HUES64 (cell line): Measurements from ENCODE around the gene ARNT2.

Experiments used
- H3K27ac ChIP-seq: 2 replicates; pipeline ENCODE4 v1.7.0; 2013; ENCODE audit warnings: low read depth, low read length, inconsistent platforms
- H3K27me3 ChIP-seq: 2 replicates; pipeline ENCODE4 v1.6.1; 2013; ENCODE audit warnings: mild to moderate bottlenecking, low read length; ENCODE audit not compliant: insufficient read depth
- H3K36me3 ChIP-seq: 2 replicates; pipeline ENCODE4 v1.6.1; 2013; ENCODE audit warnings: mild to moderate bottlenecking, low read length; ENCODE audit not compliant: insufficient read depth
- H3K4me1 ChIP-seq: 2 replicates; pipeline ENCODE4 v1.6.1; 2013; ENCODE audit warnings: mild to moderate bottlenecking, low read length, moderate library complexity; ENCODE audit not compliant: insufficient read depth
- H3K4me3 ChIP-seq: 2 replicates; pipeline ENCODE4 v1.5.1; 2013; ENCODE audit warnings: mild to moderate bottlenecking, low read length, moderate library complexity
- H3K9ac ChIP-seq: 2 replicates; pipeline ENCODE4 v1.6.1; 2013; ENCODE audit warnings: mild to moderate bottlenecking, low read depth, low read length
- H3K9me3 ChIP-seq: 2 replicates; pipeline ENCODE4 v1.6.1; 2013; ENCODE audit warnings: low read depth, low read length; ENCODE audit not compliant: insufficient read depth
- WGBS: fragments of 150-250, 120-280 bp; methylation state at CpG from one replicate; pipeline ENCODE4 v1.1.7; 2013; ENCODE audit warnings: missing lambda C conversion rate; 5-methylcytosine and 5-hydroxymethylcytosine counted together

The ARNT2 gene

DNA sequence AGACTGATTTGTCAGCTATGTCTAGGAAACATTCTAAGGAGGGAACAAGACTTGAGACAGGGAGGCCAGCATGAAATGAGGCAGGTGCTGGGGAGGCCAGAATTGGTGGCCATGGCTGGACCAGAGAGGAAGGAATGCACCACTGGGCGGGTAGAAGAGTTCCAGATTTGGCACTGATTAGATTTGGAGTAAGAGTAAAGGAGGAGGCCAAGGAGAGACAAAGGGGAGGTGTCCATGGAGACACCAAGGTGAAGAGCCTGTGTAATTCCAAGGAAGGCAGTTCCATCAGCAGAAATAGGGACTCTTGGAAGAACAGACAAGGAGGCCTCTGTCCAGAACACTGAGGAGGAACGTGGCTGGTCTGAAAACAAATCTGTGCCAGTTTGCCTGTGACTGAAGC, 1.8 kb downstream of the ARNT2 start:
- WGBS, result 93% methylated on average over 2 of the region's 2 CpGs
- no peak overlapping the region for H3K27ac ChIP-seq

GRCh38 chr15:80411788-80412288, 7.7 kb downstream of the ARNT2 start:
- H3K9me3 ChIP-seq, result no peaks in the 10 kb centered on the region
- no peak overlapping the region for H3K27ac ChIP-seq
- no peaks in the 10 kb centered on the region for H3K36me3 ChIP-seq
- H3K27me3 ChIP-seq, result peaks cover 4% of the 10 kb centered on the region; the same call in 1 of the 2 replicates
- H3K4me3 ChIP-seq, result no peak overlapping the region
- no peak overlapping the region for H3K9ac ChIP-seq
- H3K4me1 ChIP-seq, result no peaks in the 10 kb centered on the region
- 82% methylated on average over 1 of the region's 1 CpG for WGBS

More for the DNA sequence above, 1.8 kb downstream of the ARNT2 start:
- H3K4me3 ChIP-seq, result no peak overlapping the region
- no peaks in the 10 kb centered on the region for H3K9me3 ChIP-seq
- peaks cover 7% of the 10 kb centered on the region; the same call in 1 of the 2 replicates for H3K4me1 ChIP-seq
- no peaks in the 10 kb centered on the region for H3K36me3 ChIP-seq
- no peak overlapping the region for H3K9ac ChIP-seq
- peaks cover 38% of the 10 kb centered on the region for H3K27me3 ChIP-seq

- H3K4me3 ChIP-seq, result no peak overlapping the region
- no peaks in the 10 kb centered on the region for H3K4me1 ChIP-seq
- no peak overlapping the region for H3K27ac ChIP-seq
- H3K36me3 ChIP-seq, result no peaks in the 10 kb centered on the region
- 89% methylated on average over 6 of the region's 7 CpGs for WGBS
- H3K27me3 ChIP-seq, result no peaks in the 10 kb centered on the region
- H3K9ac ChIP-seq, result no peak overlapping the region
- no peaks in the 10 kb centered on the region for H3K9me3 ChIP-seq
These were observed 10.6 kb downstream of the ARNT2 start for GRCh38 chr15:80414546-80415357.

DNA sequence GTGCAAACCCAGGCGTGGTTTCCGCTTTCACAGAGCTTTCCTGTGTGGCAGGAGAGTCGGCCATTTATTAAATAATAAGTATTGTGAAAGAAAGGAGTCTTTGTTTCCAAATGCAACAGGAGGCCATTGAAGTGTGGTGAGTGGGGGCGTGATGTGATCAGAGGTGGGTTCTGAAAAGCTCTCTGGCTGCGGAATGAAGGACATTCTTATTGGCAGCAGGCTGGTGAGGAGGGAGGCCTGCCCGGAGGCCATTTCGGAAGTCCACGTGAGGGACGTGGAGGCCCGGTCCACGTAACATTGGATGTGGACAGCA, 11.1 kb downstream of the ARNT2 start:
- H3K9ac ChIP-seq, result no peak overlapping the region
- no peaks in the 10 kb centered on the region for H3K36me3 ChIP-seq
- 95% methylated on average over 11 of the region's 11 CpGs for WGBS
- no peak overlapping the region for H3K27ac ChIP-seq
- no peaks in the 10 kb centered on the region for H3K4me1 ChIP-seq
- H3K27me3 ChIP-seq, result no peaks in the 10 kb centered on the region
- no peak overlapping the region for H3K4me3 ChIP-seq
- no peaks in the 10 kb centered on the region for H3K9me3 ChIP-seq

DNA sequence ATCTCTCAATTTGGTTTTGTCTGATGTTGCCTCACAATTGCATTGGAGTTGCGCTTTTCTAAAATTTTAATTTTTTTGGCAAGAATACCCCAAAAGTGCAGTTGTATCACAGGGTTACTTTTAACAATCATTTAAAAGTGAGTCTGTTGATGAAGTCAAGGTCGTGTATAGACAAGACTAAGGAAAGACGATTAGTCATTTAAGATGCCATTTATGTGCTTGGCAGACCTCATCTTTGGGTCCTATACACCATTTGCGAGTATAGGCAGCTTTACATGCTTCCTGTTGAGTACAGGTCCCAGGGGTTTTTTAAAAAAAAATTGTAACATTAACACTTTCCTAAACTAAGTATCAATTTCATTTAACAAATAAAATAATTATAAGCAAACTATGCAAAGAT, 12.5 kb downstream of the ARNT2 start:
- no peak overlapping the region for H3K27ac ChIP-seq
- no peaks in the 10 kb centered on the region for H3K27me3 ChIP-seq

DNA sequence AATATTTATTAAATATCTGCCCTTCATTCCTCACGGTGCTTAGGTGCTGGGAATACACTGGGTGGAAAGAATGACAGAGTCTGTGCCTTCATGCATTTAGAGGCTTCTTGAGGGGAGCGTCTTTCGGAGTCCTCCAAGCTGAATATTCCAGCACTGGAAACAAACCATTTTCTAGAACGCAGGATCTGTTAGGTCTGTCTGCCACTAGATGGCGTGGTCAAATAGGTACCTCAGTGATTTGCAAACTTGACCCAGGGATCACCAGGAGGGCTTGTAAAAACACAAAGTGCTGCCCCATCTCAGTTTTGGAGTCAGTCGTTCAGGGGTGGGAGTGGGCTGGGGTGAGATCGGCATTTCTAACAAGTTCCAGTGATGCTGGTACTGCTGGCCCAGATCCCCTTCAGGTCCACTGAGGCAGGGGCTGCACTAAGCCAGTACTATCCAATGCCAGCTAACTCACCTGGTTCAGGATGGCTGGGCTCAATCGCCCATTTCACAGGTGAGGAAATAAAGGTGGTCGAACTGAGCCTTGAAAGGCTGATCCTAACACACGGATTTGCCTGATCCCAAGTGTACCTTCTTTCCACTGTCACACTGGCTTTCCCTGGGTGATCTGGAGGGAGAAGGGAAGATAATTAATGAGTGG, 14.8 kb downstream of the ARNT2 start:
- 57% methylated on average over 10 of the region's 10 CpGs for whole genome bisulfite sequencing
- Histone ChIP-seq H3K4me1 (no peaks in the 10 kb centered on the region), H3K9ac (no peak overlapping the region), H3K4me3 (no peak overlapping the region), H3K36me3 (no peaks in the 10 kb centered on the region), H3K27ac (no peak overlapping the region), H3K9me3 (no peaks in the 10 kb centered on the region), H3K27me3 (no peaks in the 10 kb centered on the region)

More for the DNA sequence above, 12.5 kb downstream of the ARNT2 start:
- Histone ChIP-seq H3K4me1 (no peaks in the 10 kb centered on the region), H3K9ac (no peak overlapping the region), H3K9me3 (no peaks in the 10 kb centered on the region), H3K36me3 (no peaks in the 10 kb centered on the region), H3K4me3 (no peak overlapping the region)
- WGBS, result 85% methylated on average over 4 of the region's 4 CpGs

DNA sequence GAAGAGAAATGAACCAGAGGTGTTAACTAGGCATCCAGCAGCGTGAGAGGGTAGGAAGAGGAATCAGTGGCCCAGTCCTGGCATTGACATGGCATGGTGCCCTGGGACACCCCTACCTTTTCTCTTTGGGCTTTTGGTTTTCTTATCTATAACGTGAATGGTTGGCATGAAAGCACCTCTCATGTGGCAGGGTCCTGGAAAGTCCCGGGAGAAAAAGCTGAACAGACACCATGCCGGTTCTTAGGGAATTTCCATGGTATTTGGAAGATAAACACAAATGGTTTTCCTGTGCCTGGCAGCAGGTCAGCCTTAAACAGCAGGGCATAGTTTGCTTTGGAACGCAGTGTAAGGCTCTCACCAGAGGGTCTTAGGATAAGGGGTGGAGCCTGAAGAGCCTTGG, 15.4 kb downstream of the ARNT2 start:
- WGBS, result 89% methylated on average over 5 of the region's 5 CpGs
- Histone ChIP-seq H3K36me3 (no peaks in the 10 kb centered on the region), H3K4me1 (no peaks in the 10 kb centered on the region), H3K9me3 (no peaks in the 10 kb centered on the region), H3K9ac (no peak overlapping the region), H3K27me3 (no peaks in the 10 kb centered on the region), H3K27ac (no peak overlapping the region), H3K4me3 (no peak overlapping the region)

GRCh38 chr15:80420658-80421057, 16.5 kb downstream of the ARNT2 start:
- H3K4me1 ChIP-seq, result no peaks in the 10 kb centered on the region
- H3K36me3 ChIP-seq, result no peaks in the 10 kb centered on the region
- no peaks in the 10 kb centered on the region for H3K27me3 ChIP-seq
- no peak overlapping the region for H3K9ac ChIP-seq
- no peak overlapping the region for H3K27ac ChIP-seq
- no peak overlapping the region for H3K4me3 ChIP-seq
- WGBS, result 48% methylated on average over 2 of the region's 2 CpGs
- no peaks in the 10 kb centered on the region for H3K9me3 ChIP-seq

GRCh38 chr15:80423215-80423614, 19.0 kb downstream of the ARNT2 start:
- H3K4me3 ChIP-seq, result no peak overlapping the region
- no peaks in the 10 kb centered on the region for H3K4me1 ChIP-seq
- H3K27ac ChIP-seq, result no peak overlapping the region
- no peak overlapping the region for H3K9ac ChIP-seq
- no peaks in the 10 kb centered on the region for H3K36me3 ChIP-seq
- WGBS, result 83% methylated on average over 4 of the region's 4 CpGs
- H3K9me3 ChIP-seq, result no peaks in the 10 kb centered on the region
- no peaks in the 10 kb centered on the region for H3K27me3 ChIP-seq

DNA sequence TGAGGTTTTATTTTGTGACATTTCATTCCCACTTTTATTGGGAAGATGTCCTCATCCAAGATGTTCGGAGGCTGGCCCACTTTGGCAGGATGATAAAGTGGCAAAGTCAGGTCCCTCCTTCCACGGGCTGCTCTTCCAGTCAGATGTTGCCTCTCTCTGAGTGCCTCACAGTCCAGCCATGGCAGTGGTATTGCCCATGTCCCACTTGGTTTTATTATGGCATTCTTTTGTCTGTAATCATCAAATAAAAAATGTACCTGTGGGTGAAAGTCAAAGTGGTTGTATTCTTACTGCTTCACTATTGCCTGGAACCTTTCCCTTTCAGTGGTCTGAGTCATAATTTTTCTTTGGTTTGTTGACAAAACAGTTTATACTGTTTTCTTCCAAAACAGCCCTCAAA, 20.2 kb downstream of the ARNT2 start:
- Histone ChIP-seq H3K36me3 (no peaks in the 10 kb centered on the region), H3K4me1 (no peaks in the 10 kb centered on the region), H3K9me3 (no peaks in the 10 kb centered on the region), H3K27ac (no peak overlapping the region), H3K27me3 (no peaks in the 10 kb centered on the region), H3K4me3 (no peak overlapping the region), H3K9ac (no peak overlapping the region)
- 94% methylated on average over 2 of the region's 2 CpGs for WGBS

DNA sequence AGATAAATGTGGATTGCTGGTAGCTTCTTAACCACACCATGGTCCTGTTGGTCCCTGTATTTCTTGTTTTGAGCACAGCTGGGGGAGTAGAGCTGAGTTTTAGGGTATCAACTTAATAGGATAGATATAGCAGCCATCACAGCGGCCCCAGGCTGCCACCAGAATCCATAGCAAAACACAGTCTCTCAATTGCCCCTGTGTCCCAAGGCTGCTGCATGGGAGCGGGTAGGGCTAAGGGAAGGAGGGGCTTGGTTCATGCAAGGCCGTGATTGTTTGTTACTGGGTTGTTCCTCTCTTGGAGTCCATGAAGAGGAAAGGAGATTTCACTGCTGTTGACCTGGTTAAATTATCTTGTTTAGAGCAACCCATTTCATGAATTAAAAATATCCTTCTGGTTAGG, 22.1 kb downstream of the ARNT2 start:
- no peak overlapping the region for H3K27ac ChIP-seq
- WGBS, result 93% methylated on average over 3 of the region's 3 CpGs
- no peaks in the 10 kb centered on the region for H3K36me3 ChIP-seq
- H3K4me1 ChIP-seq, result no peaks in the 10 kb centered on the region
- no peak overlapping the region for H3K4me3 ChIP-seq
- H3K9ac ChIP-seq, result no peak overlapping the region
- H3K27me3 ChIP-seq, result no peaks in the 10 kb centered on the region
- no peaks in the 10 kb centered on the region for H3K9me3 ChIP-seq
